ENCODE measurements around the gene VAPB.
A peak's percentile ranks its signal among the peaks of the same experiment; 100 is the strongest.

The VAPB gene

DNA sequence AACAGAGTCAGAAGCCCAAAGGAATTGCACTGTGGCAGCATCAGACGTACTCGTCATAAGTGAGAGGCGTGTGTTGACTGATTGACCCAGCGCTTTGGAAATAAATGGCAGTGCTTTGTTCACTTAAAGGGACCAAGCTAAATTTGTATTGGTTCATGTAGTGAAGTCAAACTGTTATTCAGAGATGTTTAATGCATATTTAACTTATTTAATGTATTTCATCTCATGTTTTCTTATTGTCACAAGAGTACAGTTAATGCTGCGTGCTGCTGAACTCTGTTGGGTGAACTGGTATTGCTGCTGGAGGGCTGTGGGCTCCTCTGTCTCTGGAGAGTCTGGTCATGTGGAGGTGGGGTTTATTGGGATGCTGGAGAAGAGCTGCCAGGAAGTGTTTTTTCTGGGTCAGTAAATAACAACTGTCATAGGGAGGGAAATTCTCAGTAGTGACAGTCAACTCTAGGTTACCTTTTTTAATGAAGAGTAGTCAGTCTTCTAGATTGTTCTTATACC, 55.8 kb downstream of the VAPB start:
- H3K4me3 Mint-ChIP-seq: no peak overlapping the region
- no peak for ATAC-seq (replicated peaks)
- peak overlapping the region; percentile 52 for H3K27ac Mint-ChIP-seq
- peaks cover 19 to 62% of the 10 kb centered on the region in 2 donors for H3K36me3 Mint-ChIP-seq
- no peak for DNase-seq
- H3K4me1 Mint-ChIP-seq: peaks cover 17 to 44% of the 10 kb centered on the region in 2 donors
- H3K9me3 Mint-ChIP-seq: no peaks in the 10 kb centered on the region
- H3K27me3 Mint-ChIP-seq: no peaks in the 10 kb centered on the region

DNA sequence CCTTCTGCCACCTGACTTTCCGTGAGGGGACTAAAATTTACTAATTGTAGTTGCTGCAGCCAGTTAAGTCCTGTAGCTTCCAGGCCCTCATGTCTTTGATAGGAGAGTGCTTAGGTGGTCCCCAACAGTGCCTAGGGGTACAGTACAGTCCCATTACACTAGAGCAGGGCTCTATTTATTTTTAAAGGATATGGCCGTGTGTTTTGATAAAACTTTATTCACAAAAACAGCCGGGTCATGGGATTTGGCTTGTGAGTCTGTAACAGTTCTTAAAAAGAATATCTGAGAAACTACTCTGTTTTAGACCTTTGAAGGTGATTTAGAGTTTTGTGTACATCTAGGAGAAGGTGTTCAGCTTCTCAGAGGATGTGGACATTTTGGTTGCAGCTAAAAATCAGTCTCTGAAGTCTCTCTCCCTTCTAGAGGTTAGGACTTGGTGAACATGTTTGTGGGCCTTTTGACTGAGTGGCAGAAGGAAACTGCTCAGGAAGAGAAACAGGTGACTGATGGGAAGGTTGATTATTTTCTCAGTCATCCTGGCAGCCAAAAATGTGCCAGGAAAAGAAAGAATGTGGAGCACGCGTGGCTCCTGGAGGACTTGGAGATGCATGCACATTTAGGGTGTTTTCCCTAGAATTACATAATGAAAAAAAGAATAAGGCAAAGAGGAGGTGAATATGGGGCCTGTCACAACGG, 57.4 kb downstream of the VAPB start:
- H3K4me3 Mint-ChIP-seq: no peak overlapping the region
- H3K4me1 Mint-ChIP-seq: peaks cover 22 to 59% of the 10 kb centered on the region in 2 donors
- peak overlapping the region; percentile 75 for H3K27ac Mint-ChIP-seq
- DNase-seq (no peak), ATAC-seq (replicated peaks) (no peak)
- H3K9me3 Mint-ChIP-seq: no peaks in the 10 kb centered on the region
- H3K36me3 Mint-ChIP-seq: peaks cover 28 to 59% of the 10 kb centered on the region in 2 donors
- no peaks in the 10 kb centered on the region for H3K27me3 Mint-ChIP-seq

DNA sequence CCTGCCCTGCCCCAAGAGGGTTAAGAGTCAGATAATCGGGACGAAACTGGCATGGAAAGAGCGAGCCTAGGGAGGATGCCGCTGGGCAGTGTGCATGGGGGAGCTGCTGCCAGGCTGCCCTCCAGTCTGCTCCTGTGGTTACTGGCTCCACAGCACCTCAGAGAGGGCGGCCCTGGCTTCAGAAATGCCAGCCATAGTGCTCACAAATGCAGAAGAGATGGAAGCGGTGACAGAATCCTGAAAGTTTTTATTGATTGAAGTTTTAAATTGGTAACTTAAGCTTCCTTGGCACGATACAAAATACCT, 57.9 kb downstream of the VAPB start:
- Mint-ChIP-seq H3K36me3 (peaks cover 30 to 61% of the 10 kb centered on the region in 2 donors), H3K27ac (no peak overlapping the region), H3K9me3 (no peaks in the 10 kb centered on the region), H3K4me1 (peaks cover 22 to 63% of the 10 kb centered on the region in 2 donors), H3K4me3 (no peak overlapping the region), H3K27me3 (no peaks in the 10 kb centered on the region)
- DNase-seq (no peak), ATAC-seq (replicated peaks) (no peak)

DNA sequence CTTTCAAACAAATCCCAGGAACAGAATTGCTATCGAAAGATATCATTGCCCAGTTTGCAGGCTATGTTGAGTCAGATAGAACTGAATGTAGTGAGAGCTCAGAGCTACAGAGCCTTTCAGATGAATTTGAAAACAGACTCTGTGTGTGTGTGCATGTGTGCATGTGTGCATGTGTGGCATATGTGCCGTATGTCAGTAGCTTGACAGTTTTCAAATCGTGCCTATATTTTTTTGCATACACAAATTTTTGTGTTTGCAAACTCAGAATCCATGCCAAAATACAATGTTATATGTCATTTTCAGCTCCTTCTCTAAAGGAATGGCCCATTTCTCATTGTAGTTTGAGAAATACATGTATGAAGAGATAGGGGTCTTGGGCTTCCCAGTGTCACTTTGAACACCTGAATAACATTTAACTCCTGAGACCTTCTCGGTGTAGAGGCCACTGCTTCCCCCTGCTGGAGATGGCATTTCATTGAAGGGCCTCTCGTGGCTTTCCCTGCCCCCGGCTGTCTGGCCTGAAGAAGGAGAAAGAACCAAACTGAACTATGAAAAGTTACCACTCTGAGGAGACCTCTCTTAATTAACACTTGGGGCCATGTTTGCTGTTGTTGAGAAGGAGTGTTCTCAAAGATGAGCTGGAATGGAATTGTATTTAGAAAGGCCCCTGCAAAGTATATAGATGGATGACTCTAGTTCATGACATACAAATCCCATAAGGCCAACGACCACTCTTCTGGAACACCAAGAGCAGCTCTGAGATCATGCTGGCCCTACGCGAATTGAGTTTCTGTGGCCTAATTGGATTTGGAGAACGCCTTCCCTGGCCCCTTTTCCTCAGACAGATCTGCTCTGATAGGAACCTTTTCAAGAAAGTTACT, 58.7 kb downstream of the VAPB start:
- H3K27me3 Mint-ChIP-seq: no peaks in the 10 kb centered on the region
- no peak overlapping the region for H3K4me3 Mint-ChIP-seq
- peaks cover 34 to 64% of the 10 kb centered on the region in 2 donors for H3K36me3 Mint-ChIP-seq
- peak overlapping the region; percentile 34 for H3K27ac Mint-ChIP-seq
- H3K4me1 Mint-ChIP-seq: peaks cover 27 to 69% of the 10 kb centered on the region in 2 donors
- peak; percentile 77 to 79 for ATAC-seq (replicated peaks)
- H3K9me3 Mint-ChIP-seq: no peaks in the 10 kb centered on the region
- peak; percentile 24 for DNase-seq

DNA sequence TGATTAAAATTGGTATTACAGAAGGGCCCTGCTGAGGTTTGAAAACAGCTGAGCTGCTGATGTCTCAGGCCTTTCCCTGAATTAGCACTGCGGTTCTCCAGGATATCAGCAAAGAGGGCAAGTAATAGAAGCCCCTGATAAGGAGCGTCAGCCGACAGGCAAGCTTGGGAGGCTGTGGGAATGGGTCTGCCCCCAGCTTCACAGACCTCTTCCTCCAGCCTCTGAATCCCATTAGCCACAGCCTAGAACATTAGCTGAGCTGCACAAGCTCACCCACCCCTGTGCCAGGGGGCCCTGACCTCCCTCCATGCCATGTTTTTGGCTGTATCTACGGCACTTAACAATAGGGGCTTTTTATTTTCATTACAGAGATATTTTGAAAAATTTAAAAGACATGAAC, 59.9 kb downstream of the VAPB start:
- ATAC-seq (replicated peaks): no peak
- Mint-ChIP-seq H3K4me1 (peaks cover 29 to 77% of the 10 kb centered on the region in 2 donors), H3K36me3 (peaks cover 33 to 63% of the 10 kb centered on the region in 2 donors), H3K27me3 (no peaks in the 10 kb centered on the region), H3K9me3 (peaks cover 1 to 2% of the 10 kb centered on the region in 2 donors), H3K4me3 (no peak overlapping the region), H3K27ac (peak overlapping the region; percentile 74)
- no peak for DNase-seq

DNA sequence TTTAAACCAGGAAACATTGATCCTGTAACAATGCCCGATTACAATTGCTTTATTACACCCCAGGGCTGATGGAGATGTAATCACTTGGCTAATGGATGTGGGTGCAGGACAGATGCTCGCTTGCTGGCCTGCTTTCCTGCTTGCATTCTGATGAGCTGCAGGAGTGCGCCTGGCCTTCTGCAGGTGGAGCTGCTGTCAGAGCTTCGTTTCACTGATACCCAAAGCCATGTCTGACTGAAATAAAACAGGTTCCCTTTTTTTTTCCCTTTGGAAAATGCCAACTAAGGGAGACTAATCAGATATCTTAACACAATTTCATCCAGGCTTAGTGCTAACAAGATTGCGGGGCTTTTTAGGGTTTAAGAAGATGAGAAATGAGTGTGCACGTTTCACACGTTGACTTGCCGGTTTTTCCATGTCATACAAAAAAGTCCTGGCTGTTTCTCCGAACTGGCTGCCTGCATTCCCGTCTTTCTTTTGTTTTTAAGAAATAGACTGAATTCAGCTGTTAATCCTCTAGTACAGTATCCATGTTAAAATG, 60.7 kb downstream of the VAPB start:
- Mint-ChIP-seq H3K4me3 (no peak overlapping the region), H3K27ac (peak overlapping the region; percentile 63), H3K4me1 (peaks cover 30 to 76% of the 10 kb centered on the region in 2 donors), H3K36me3 (peaks cover 39 to 64% of the 10 kb centered on the region in 2 donors), H3K27me3 (no peaks in the 10 kb centered on the region), H3K9me3 (peaks cover 6 to 10% of the 10 kb centered on the region in 2 donors)
- ATAC-seq (replicated peaks) (no peak), DNase-seq (no peak)

DNA sequence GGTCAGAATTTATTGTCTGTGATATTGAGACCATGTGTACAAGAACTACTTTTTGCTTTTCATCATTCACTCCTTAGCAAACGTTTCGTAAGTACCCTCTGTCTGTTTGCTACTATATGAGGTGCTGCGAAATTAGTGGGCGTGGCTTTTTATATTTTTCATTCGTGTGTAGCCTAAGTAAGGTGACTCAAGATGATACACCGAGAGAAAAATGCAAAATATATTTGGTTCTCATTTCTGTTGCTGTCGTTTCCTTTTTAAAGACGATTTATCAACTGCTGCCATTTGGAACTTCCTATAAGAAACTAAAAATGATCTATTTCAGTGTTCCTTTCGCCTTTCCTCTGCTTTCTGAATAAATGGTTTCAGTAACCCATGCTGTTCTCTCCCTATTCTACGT, 61.2 kb downstream of the VAPB start:
- H3K36me3 Mint-ChIP-seq: peaks cover 41 to 63% of the 10 kb centered on the region in 2 donors
- H3K4me1 Mint-ChIP-seq: peaks cover 26 to 71% of the 10 kb centered on the region in 2 donors
- H3K27me3 Mint-ChIP-seq: no peaks in the 10 kb centered on the region
- no peak for DNase-seq
- ATAC-seq (replicated peaks): peak; percentile 54 to 66
- H3K4me3 Mint-ChIP-seq: peak overlapping the region in 1 of 2 donors; percentile 9
- H3K9me3 Mint-ChIP-seq: peaks cover 8 to 12% of the 10 kb centered on the region in 2 donors
- no peak overlapping the region for H3K27ac Mint-ChIP-seq

DNA sequence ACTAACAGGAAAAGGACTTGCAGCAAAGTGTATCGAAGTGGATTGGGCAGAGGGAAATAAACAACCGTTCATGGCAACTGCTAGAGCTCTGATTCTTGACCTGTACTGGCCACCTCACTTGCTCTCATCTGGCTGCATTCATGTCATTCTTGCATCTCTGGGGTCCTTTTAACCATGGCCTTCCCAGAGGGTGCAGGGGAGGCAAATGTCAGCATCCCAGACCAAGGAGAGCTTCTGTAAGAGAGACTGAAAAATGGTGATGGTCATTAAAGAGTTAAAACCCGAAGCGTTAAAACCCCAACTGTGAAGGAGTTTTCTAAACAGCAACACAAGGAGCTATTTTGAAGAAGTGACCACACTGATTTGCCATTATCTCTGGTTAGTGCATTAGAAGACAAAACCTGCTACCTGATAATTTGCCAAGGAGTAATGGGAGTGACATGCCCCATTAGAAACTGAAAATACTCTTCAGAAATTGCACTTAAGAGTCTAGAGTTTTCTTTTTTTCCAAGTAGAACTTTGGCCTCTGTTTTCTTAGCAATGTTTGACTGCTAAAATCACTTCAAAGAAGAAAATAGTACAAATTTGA, 63.7 kb downstream of the VAPB start:
- peaks cover 9 to 12% of the 10 kb centered on the region in 2 donors for H3K9me3 Mint-ChIP-seq
- DNase-seq (no peak), ATAC-seq (replicated peaks) (no peak)
- H3K27me3 Mint-ChIP-seq: no peaks in the 10 kb centered on the region
- no peak overlapping the region for H3K4me3 Mint-ChIP-seq
- peaks cover 56 to 69% of the 10 kb centered on the region in 2 donors for H3K36me3 Mint-ChIP-seq
- no peak overlapping the region for H3K27ac Mint-ChIP-seq
- peaks cover 32 to 75% of the 10 kb centered on the region in 2 donors for H3K4me1 Mint-ChIP-seq

DNA sequence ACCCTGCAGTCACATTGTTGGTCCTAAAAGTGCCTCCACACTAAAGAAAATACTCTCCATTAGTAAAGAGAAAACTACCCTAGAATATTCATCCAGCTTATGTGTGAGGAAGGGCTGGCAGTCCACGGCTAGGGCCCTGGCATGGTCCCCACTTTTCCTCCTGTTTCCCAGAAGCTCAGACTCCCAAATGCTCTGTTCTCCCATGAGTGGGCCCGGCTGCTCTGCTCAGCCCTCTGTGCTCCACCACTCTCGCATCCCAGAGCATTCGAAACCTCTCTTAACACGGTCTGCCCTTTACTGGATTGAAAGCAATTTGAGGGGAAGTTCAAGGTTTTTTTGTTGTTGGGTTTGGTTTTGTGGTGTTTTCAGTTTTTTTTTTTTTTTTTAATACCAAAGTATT, 64.4 kb downstream of the VAPB start:
- Mint-ChIP-seq H3K4me1 (peaks cover 36 to 75% of the 10 kb centered on the region in 2 donors), H3K27me3 (no peaks in the 10 kb centered on the region), H3K4me3 (peak overlapping the region in 1 of 2 donors; percentile 12), H3K27ac (peak overlapping the region; percentile 38), H3K9me3 (peaks cover 12% of the 10 kb centered on the region in 2 donors), H3K36me3 (peaks cover 62 to 69% of the 10 kb centered on the region in 2 donors)
- ATAC-seq (replicated peaks) (no peak), DNase-seq (no peak)

DNA sequence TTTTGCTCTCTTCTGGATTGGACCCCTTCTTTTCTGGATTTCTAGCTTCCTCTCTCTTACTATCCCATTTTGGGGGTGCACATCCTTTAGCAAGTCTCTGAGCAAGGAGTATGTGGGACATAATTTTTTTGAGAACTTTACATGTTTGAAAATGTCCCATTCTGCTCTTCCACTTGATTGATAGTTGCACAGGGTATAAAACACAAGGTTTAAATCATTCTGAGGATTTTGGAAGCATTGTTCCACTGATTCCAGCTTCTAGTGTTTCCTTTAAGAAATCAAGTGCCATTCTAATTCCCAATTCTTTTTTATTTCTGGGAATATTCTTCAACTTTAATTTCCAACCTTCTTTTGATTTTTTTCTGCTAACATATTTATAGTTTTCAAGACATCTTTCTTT, 65.4 kb downstream of the VAPB start:
- no peak overlapping the region for H3K27ac Mint-ChIP-seq

DNA sequence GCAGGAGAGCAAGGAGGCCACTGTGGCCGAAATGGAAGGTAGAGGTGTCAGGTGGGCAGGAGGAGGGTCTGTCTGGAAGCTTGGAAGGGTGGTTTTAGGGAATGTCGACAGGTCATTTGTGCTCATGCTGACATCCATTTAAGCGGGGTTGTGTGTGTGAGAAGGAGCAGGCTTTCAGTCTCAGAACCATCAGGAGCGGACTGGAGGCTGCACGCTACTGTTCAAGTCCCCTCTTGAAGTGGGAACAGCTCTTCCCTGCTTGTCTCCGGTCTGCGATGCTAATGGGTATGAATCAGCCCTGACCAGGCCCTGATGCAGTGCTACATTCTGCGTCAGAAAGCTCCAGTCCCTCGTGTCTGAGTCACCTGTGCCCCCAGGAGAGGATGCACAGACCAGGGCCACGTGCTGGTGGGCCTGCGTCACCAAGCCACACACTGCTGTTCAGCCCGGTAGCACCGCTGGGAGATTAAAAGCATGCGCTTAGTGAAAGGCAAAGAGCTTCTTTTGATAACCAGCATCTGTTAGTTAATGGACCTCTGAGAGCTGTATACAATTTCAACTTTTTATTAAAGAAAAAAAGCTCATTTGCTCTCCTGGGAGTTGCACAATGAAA, 68.2 kb downstream of the VAPB start:
- peak overlapping the region; percentile 88 for H3K27ac Mint-ChIP-seq
- peaks cover 53 to 77% of the 10 kb centered on the region in 2 donors for H3K4me1 Mint-ChIP-seq
- DNase-seq: no peak
- H3K9me3 Mint-ChIP-seq: peaks cover 12% of the 10 kb centered on the region in 2 donors
- no peaks in the 10 kb centered on the region for H3K27me3 Mint-ChIP-seq
- no peak for ATAC-seq (replicated peaks)
- H3K36me3 Mint-ChIP-seq: peaks cover 49 to 64% of the 10 kb centered on the region in 2 donors
- H3K4me3 Mint-ChIP-seq: no peak overlapping the region

More for the DNA sequence above, 65.4 kb downstream of the VAPB start:
- peaks cover 12% of the 10 kb centered on the region in 2 donors for H3K9me3 Mint-ChIP-seq
- DNase-seq (no peak), ATAC-seq (replicated peaks) (no peak)
- H3K4me1 Mint-ChIP-seq: peaks cover 44 to 77% of the 10 kb centered on the region in 2 donors
- peaks cover 63 to 66% of the 10 kb centered on the region in 2 donors for H3K36me3 Mint-ChIP-seq
- no peak overlapping the region for H3K4me3 Mint-ChIP-seq
- no peaks in the 10 kb centered on the region for H3K27me3 Mint-ChIP-seq

DNA sequence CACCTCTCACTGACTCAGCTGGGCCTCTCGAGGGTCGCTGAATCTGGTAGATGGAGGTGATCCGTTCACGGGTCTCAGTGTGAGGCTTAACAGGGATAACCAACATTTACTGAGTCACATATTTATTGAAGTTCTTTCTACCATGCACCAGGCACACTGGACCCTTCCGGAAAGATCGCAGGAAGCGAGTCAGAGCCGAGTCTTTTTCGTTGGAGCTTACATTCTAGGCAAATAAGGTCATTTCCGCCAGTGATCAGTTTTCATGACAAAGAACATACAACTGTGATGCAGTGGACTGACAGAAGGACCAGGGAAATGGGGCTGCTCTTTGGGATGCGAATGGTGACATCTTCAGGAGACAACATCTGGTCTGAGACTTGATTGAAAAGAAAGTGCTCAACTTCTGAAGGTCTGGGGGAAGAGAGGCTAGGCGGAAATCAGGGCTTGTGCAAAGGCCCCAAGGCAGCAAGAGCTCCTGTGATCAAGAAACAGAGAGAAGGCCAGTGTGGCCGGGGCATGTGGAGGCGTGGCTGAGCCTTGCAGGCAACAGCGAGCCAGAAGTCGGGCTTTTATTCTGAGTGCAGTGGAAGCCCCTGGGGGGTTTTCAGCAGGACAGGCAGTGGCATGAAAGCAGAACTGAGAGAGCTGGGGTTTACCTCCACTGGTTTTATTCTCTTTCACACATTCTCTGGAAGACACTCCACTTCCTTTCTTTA, 69.5 kb downstream of the VAPB start:
- Mint-ChIP-seq H3K27me3 (no peaks in the 10 kb centered on the region), H3K9me3 (peaks cover 12% of the 10 kb centered on the region in 2 donors), H3K4me1 (peaks cover 44 to 64% of the 10 kb centered on the region in 2 donors), H3K4me3 (peak overlapping the region; percentile 63 to 71), H3K36me3 (peaks cover 47 to 61% of the 10 kb centered on the region in 2 donors), H3K27ac (peak overlapping the region; percentile 85)
- DNase-seq: peak; percentile 90
- peak; percentile 99 to 100 for ATAC-seq (replicated peaks)

DNA sequence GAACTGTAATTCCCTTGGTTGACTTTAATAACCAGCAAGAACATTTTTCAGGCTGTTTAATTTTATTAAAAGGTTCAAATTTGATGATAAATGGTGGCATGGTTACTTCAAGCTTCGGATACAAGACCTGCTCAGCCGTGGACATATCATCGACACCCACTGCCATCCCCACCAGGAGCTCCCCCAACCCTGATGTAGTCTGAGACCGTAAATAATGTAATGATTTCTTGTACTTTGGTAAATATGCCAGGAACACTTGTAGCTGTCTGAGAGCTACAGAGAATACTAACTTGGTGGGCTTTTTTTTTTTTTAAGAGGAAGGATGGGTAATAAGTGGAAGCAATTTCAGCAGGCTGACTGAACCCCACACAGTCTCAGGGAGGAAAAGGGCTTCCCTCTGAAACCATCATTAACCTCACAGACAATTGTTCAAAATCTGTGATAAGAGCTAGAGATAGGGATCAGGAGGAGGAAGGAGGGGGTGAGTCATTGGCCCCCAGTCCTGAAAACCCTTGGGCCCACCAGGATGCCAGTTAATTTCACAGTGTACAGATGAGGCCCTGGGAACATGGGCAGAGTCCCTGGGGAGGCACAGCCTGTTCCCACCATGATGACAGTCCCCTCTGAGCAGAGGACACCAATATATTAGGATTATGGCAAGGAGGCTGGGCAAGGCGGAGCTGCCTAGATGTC, 70.2 kb downstream of the VAPB start:
- Mint-ChIP-seq H3K27me3 (no peaks in the 10 kb centered on the region), H3K4me3 (peak overlapping the region; percentile 63 to 71), H3K9me3 (peaks cover 8 to 9% of the 10 kb centered on the region in 2 donors), H3K4me1 (peaks cover 42 to 57% of the 10 kb centered on the region in 2 donors), H3K27ac (peak overlapping the region; percentile 85), H3K36me3 (peaks cover 43 to 56% of the 10 kb centered on the region in 2 donors)
- no peak for DNase-seq
- peak; percentile 44 to 53 for ATAC-seq (replicated peaks)
